Keratinocyte (primary cell): ENCODE data around the gene PRSS12. TPM values are rescaled to one million over a fixed set of nuclear protein-coding genes. Genes with fewer than 3 reads are reported as not detected.

Source experiments
- DNase-seq: peaks from one replicate; pipeline ENCODE4 v3.0.0-alpha.2; 2011; ENCODE audit warnings: low read depth, missing footprints, low spot score
- FAIRE-seq: peaks from 2 replicates; lab custom pipeline; 2011; peaks lifted over from hg19 to GRCh38; lab: Jason Lieb, UNC
- H2AFZ ChIP-seq: 2 replicates; pipeline ENCODE4 v1.6.0; 2012; ENCODE audit warnings: low read length, control low read depth, inconsistent platforms; ENCODE audit not compliant: control insufficient read depth
- H3K27ac ChIP-seq: 2 replicates; pipeline ENCODE4 v1.5.1; 2011; ENCODE audit warnings: low read length; ENCODE audit not compliant: control insufficient read depth, insufficient read depth
- H3K27me3 ChIP-seq: 3 replicates; pipeline ENCODE4 v1.6.0; 2011; ENCODE audit warnings: low read length; ENCODE audit not compliant: control insufficient read depth, insufficient read depth; ENCODE audit errors: extremely low read depth
- H3K36me3 ChIP-seq, 2 experiments: 2 replicates in 1 of 2; 3 replicates in 1 of 2; pipeline ENCODE4 v1.5.1; 2011; ENCODE audit warnings: low read length in 2 of 2, mild to moderate bottlenecking in 1 of 2; ENCODE audit not compliant: control insufficient read depth in 2 of 2, insufficient read depth in 2 of 2; ENCODE audit errors: extremely low read depth in 1 of 2
- H3K4me1 ChIP-seq: 3 replicates; pipeline ENCODE4 v1.5.1; 2011; ENCODE audit warnings: low read length; ENCODE audit not compliant: control insufficient read depth, insufficient read depth; ENCODE audit errors: extremely low read depth
- H3K4me2 ChIP-seq: 3 replicates; pipeline ENCODE4 v1.6.0; 2011; ENCODE audit warnings: low read depth, low read length; ENCODE audit not compliant: control insufficient read depth, insufficient read depth; ENCODE audit errors: extremely low read depth
- H3K4me3 ChIP-seq, 3 experiments: fragments of 200-600 bp in 1 of 3; sonication (generic) in 1 of 3; 2 replicates in 2 of 3; 3 replicates in 1 of 3; pipeline ENCODE4 v1.5.1; 2011 to 2016; ENCODE audit warnings: low read length in 3 of 3, mild to moderate bottlenecking in 3 of 3, control low read depth in 2 of 3, inconsistent platforms in 1 of 3, low read depth in 1 of 3, mixed read lengths in 1 of 3, mixed run types in 1 of 3, moderate library complexity in 1 of 3; ENCODE audit not compliant: control insufficient read depth in 2 of 3, insufficient read depth in 2 of 3; ENCODE audit errors: extremely low read depth in 1 of 3
- H3K79me2 ChIP-seq: 2 replicates; pipeline ENCODE4 v1.6.0; 2012; ENCODE audit warnings: low read length; ENCODE audit not compliant: control insufficient read depth, insufficient read depth
- H3K9ac ChIP-seq: 3 replicates; pipeline ENCODE4 v1.6.0; 2011; ENCODE audit warnings: low read length; ENCODE audit not compliant: control insufficient read depth, insufficient read depth; ENCODE audit errors: extremely low read depth
- H3K9me1 ChIP-seq: 3 replicates; pipeline ENCODE4 v1.6.0; 2011; ENCODE audit warnings: low read length; ENCODE audit not compliant: control insufficient read depth, insufficient read depth; ENCODE audit errors: extremely low read depth
- H3K9me3 ChIP-seq: 2 replicates; pipeline ENCODE4 v1.5.1; 2012; ENCODE audit warnings: low read depth, low read length; ENCODE audit not compliant: control insufficient read depth
- H4K20me1 ChIP-seq: 3 replicates; pipeline ENCODE4 v1.6.0; 2011; ENCODE audit warnings: low read length; ENCODE audit not compliant: control insufficient read depth, insufficient read depth; ENCODE audit errors: extremely low read depth
- EZH2 ChIP-seq: IDR thresholded peaks from one replicate; pipeline ENCODE4 v1.6.1; 2012; ENCODE audit warnings: inconsistent platforms, mild to moderate bottlenecking, low read length, moderate library complexity
- dilution Hi-C: fragments of 300-500 bp; cut with MboI; formaldehyde crosslinking; loops from one replicate; pipeline ENCODE4 v1.7.0; 2020; ENCODE audit warnings: low sequenced_read_pairs; ENCODE audit not compliant: extremely low pct_ligation_motif_present
- polyA plus RNA-seq, 5 experiments: library from polyadenylated mRNA; depleted of rRNA in 3 of 5; stranded (reverse) in 3 of 5; stranded (forward) in 1 of 5; unstranded in 1 of 5; fragments of >200 nt; gene quantifications; 1 replicate in 1 of 5; 2 replicates in 3 of 5; 3 replicates in 1 of 5; pipeline versions ENCODE4 v1.2.1 to v1.2.3, GENCODE V29; 2011 to 2012; ENCODE audit warnings: missing spikeins in 2 of 5, low read depth in 1 of 5, low replicate concordance in 1 of 5
- TF ChIP-seq, protein P1 (sequence below), 3 experiments: IDR thresholded peaks in 1 of 3; conservative IDR thresholded peaks in 1 of 3; optimal IDR thresholded peaks in 1 of 3; 2 replicates in 2 of 3; 3 replicates in 1 of 3; pipeline versions ENCODE3 to v1.5.1; 2011; ENCODE audit warnings: low read length in 3 of 3, mild to moderate bottlenecking in 3 of 3, moderate library complexity in 2 of 3, control low read depth in 1 of 3, inconsistent platforms in 1 of 3; ENCODE audit not compliant: insufficient read depth in 2 of 3; ENCODE audit errors: extremely low read depth in 1 of 3

The PRSS12 gene
- polyA plus RNA-seq, 1 donor (not counting 4 experiments of a cell fraction or from before 2014, with no cell fraction given) = 16.6 TPM

DNA sequence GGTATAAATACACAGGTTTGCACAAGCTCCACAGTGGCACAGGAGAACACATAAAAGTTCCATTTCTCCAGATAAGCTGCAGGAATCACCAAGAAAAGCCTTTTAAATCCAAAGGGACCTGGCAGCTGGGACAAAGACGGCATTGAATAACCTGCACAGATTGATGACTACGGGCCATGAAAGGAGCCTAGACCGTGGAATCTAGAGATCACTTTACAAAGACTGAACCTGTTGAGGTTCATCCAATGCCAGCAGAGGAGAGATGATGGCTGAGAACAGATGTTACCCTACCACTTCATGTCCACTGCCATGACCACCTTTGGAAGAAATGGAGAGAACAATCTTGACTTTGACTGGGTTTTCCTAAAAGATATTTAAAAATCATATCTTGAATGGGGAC lies 88.7 kb downstream of the PRSS12 start:
- H3K79me2 ChIP-seq = no peaks in the 10 kb centered on the region
- no peak for TF ChIP-seq EZH2
- TF ChIP-seq, protein P1, sequence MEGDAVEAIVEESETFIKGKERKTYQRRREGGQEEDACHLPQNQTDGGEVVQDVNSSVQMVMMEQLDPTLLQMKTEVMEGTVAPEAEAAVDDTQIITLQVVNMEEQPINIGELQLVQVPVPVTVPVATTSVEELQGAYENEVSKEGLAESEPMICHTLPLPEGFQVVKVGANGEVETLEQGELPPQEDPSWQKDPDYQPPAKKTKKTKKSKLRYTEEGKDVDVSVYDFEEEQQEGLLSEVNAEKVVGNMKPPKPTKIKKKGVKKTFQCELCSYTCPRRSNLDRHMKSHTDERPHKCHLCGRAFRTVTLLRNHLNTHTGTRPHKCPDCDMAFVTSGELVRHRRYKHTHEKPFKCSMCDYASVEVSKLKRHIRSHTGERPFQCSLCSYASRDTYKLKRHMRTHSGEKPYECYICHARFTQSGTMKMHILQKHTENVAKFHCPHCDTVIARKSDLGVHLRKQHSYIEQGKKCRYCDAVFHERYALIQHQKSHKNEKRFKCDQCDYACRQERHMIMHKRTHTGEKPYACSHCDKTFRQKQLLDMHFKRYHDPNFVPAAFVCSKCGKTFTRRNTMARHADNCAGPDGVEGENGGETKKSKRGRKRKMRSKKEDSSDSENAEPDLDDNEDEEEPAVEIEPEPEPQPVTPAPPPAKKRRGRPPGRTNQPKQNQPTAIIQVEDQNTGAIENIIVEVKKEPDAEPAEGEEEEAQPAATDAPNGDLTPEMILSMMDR (optimal IDR thresholded peaks at IDR 0.05 in 1 of 3, IDR thresholded peaks at IDR 0.05 in 1 of 3, conservative IDR thresholded peaks at IDR 0.05 in 1 of 3; ENCODE audit: extremely low read depth in 1 of 3, insufficient read depth in 2 of 3, low read length in 3 of 3) = no peak
- H3K36me3 ChIP-seq = no peaks in the 10 kb centered on the region
- no peaks in the 10 kb centered on the region for H3K27me3 ChIP-seq
- dilution Hi-C loops = no loop called here
- DNase-seq (no peak), FAIRE-seq (no peak)
- no peak overlapping the region for H3K4me2 ChIP-seq
- no peak overlapping the region for H3K27ac ChIP-seq
- H2AFZ ChIP-seq = no peak overlapping the region
- no peaks in the 10 kb centered on the region for H4K20me1 ChIP-seq
- no peak overlapping the region for H3K4me3 ChIP-seq
- H3K9ac ChIP-seq = no peak overlapping the region
- H3K9me3 ChIP-seq = no peaks in the 10 kb centered on the region
- H3K9me1 ChIP-seq = no peaks in the 10 kb centered on the region
- H3K4me1 ChIP-seq = no peaks in the 10 kb centered on the region

DNA sequence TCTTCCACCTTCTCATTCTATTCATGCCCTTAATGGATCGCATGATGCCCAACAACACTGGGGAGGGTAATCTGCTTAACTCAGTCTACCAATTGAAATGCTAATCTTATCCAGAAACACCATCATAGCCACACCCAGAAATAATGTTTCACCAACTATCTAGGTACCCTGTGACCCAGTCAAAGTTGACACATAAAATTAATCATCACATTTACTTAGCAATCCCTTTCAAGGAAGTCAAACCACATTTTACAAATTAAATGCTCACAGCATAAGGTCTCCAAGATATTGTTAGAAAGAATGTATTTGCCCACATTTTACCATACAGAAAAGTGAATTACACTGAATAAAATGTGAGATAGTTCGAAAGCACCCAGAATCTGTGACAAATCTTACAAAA lies 92.5 kb downstream of the PRSS12 start:
- no peak overlapping the region for H3K4me3 ChIP-seq
- no peaks in the 10 kb centered on the region for H3K4me1 ChIP-seq
- H3K9me3 ChIP-seq = no peaks in the 10 kb centered on the region
- H3K4me2 ChIP-seq = no peak overlapping the region
- no peaks in the 10 kb centered on the region for H3K36me3 ChIP-seq
- H3K27ac ChIP-seq = no peak overlapping the region
- no peak overlapping the region for H2AFZ ChIP-seq
- FAIRE-seq (no peak), DNase-seq (no peak)
- H3K79me2 ChIP-seq = no peaks in the 10 kb centered on the region
- H3K9me1 ChIP-seq = no peaks in the 10 kb centered on the region
- no peak for TF ChIP-seq EZH2
- TF ChIP-seq, protein P1 (optimal IDR thresholded peaks at IDR 0.05 in 1 of 3, IDR thresholded peaks at IDR 0.05 in 1 of 3, conservative IDR thresholded peaks at IDR 0.05 in 1 of 3; ENCODE audit: extremely low read depth in 1 of 3, insufficient read depth in 2 of 3, low read length in 3 of 3) = no peak
- H3K9ac ChIP-seq = no peak overlapping the region
- no peaks in the 10 kb centered on the region for H4K20me1 ChIP-seq
- no peaks in the 10 kb centered on the region for H3K27me3 ChIP-seq
- dilution Hi-C loops = no loop called here
